Fibroblast of gingiva (primary cell): Measurements from ENCODE around the gene BCCIP.

Experiments
- DNase-seq: peaks from one replicate; pipeline ENCODE4 v3.0.0-alpha.2; 2011; ENCODE audit warnings: low read depth

The BCCIP gene

GRCh38 chr10:125797994-125798662 is 25.2 kb upstream of the BCCIP start:
- DNase-seq = no peak

- DNase-seq = no peak
These were observed 23.7 kb upstream of the BCCIP start for GRCh38 chr10:125799451-125800182.

GRCh38 chr10:125801574-125801973 is 21.8 kb upstream of the BCCIP start:
- no peak for DNase-seq

DNA sequence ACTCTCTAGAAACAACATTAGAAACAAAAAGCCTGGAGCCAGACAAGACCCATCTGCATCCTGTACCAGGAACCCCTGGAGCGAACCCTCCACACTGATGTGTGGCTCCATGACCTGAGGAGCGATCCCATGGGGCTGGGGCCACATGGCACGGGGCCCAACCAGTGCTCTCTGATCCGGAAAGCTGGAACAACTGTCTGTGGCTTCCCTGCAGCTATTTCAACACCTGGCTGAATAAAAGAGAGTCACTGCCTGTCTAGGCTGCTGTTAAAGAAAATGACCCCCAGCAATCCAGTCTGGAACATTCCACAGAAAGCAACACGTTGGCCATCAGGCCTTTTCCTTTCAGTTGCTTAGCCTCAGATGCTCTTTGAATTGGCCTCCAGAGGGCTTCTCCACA is 21.2 kb upstream of the BCCIP start:
- DNase-seq = no peak

DNA sequence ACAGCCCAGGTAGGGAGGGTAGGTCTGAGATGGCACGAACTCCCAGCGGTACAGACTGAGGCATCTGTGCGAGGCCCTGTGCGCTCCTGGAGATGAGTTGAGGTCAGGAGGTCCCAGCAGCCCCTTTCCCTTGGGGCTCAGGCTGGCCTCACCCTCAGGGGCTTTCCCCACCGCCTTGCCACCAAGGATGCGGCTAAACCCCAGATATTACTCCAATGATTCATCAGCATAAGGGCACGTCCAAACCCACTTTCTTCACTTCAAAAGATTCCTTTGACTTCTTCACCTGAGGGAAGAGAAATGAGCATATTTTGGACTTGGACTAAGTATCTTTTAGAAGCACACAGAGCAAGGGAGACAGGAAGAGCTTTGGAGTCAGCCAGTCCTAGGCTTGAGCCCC is 20.6 kb upstream of the BCCIP start:
- no peak for DNase-seq

- DNase-seq = no peak
These were observed 15.3 kb upstream of the BCCIP start for GRCh38 chr10:125808047-125808446.

DNA sequence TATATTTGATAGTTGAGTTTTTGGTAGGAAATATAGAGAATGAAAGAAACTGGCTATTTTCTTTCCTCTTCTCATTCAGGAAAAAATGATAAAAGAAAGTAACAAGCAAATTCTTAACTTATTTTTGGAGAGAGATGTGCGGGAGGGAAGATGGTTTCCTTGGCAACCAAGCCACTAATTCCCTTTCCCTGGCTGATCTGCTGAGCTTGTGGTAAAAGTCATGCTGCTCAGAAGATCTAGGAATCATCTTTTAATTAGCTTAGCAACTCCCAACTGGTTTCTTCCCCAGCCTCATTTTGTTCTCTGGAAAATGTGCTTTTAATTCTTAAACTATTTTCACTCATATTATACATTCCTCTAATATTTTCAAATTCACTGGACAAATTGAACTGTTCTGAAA is 12.1 kb upstream of the BCCIP start:
- peak; percentile 25 for DNase-seq

- DNase-seq = peak; percentile 29
These were observed 11.1 kb upstream of the BCCIP start for GRCh38 chr10:125812128-125812750.

- DNase-seq = no peak
These were observed 7.6 kb upstream of the BCCIP start for GRCh38 chr10:125815764-125816163.

GRCh38 chr10:125816548-125816947 is 6.8 kb upstream of the BCCIP start:
- DNase-seq = no peak

- no peak for DNase-seq
These were observed 5.9 kb upstream of the BCCIP start for GRCh38 chr10:125817337-125817946.

- no peak for DNase-seq
These were observed 2.6 kb upstream of the BCCIP start for GRCh38 chr10:125820701-125821100.

DNA sequence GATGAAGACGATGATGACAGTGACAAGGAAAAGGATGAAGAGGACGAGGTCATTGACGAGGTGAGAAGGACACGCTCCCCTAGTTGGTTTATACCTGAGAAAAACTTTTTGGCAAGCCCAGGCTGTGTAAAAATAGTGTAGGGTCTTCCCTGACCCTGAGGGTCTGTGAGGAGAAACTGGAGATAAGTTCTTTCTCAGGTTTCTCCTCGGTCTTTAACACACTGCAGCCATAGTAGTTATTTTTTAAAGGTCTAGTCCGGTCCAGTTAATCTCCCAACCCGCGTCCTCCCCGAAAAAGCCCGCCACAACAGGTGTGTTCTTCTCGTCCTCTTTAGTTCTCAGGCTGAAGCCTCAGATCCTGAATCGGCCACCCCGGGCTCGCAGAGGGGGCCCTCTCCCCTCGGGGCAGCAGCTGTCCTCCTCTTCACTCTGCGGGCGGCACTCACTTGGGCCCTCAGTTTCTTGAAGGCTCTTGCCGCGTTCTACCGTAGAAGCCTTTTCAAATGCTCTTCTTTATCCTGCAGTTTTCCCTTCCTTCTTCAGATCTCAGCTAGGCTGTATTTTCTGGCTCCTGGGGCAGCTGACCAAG is 411 bp downstream of the BCCIP start:
- DNase-seq = no peak

- DNase-seq = no peak
These were observed 1.4 kb downstream of the BCCIP start for GRCh38 chr10:125824736-125825135.

GRCh38 chr10:125827133-125827532 is 3.8 kb downstream of the BCCIP start:
- DNase-seq = no peak

GRCh38 chr10:125828311-125828710 is 5.0 kb downstream of the BCCIP start:
- no peak for DNase-seq

DNA sequence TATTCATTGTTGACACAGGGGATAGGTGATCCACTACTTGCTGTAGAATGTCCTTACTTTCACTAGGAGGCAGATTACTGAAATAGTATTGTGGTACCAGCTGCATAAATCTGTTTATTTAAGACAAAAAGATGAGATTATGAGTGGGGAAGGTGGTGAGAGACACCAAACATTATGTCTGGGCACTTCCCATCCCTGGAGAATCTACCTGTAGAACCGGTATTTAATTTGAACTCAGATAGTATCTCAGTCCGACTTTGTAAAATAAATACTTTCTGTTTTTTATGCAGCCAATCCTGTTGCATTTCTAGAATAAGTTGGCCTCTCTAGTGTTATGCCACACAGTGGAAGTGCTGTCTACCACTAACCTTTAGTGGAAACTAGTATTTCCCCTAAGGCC is 13.4 kb downstream of the BCCIP start:
- DNase-seq = no peak

DNA sequence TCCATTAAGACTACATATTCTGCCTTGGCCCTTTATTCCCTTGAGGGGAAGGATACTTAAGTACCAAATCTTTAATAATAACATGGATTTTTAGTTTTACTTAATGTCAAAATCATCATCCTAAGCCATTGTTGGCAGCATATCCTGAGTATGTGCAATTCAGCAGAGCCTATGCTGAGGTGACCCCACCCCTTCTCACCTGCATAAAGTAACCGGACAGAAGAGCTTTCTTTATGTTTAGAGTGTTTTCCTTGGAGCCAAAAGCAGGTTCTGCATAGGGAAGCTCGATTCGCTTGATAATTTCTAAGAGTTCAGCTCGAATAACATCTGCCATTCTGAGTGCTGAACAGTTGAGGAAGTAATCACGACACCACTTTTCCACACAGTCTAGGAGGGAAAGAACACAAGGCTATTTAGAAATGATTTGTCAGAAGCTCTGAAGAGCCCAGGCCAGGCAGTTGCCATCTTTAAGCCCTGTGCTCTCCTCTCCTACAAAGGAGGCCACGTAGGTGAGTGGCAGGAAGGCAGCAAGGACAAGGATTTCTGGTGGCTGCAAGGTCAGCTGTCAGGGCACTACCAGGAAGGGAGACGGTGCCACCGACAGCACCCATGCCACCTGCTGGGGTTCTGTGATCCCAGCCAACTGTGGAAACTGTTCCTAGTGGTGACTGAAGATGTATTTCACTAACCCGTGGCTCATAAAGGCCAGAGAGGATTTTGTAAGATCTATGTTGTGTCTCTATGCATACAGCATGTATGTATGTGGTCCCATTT is 15.6 kb downstream of the BCCIP start:
- DNase-seq = no peak

DNA sequence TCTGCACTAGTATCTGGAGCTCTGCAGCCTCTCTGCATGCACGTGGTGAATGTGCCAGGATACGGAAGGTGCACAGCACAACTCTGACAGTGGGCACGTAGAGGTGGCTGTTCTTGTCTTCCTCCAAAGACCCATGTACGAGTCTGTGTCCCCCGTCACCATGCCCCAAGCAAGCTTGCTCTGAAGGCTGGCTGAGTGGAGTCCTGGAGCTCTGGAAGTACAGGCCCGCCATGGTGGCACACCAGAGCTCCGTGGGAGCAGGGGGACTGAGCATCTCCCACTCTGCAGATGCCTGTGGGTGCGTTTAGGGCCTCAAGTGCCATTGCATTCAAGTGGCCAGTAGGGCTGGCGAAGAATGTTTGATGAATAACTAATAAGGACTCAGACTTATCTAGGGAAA is 17.1 kb downstream of the BCCIP start:
- no peak for DNase-seq

- DNase-seq = peak; percentile 11
These were observed 17.6 kb downstream of the BCCIP start for GRCh38 chr10:125840955-125841354.

- DNase-seq = no peak
These were observed 20.4 kb downstream of the BCCIP start for GRCh38 chr10:125843603-125844329.
